GM23248 (cell line): ENCODE measurements around the gene ZMYND19. TPM values are rescaled to one million over a fixed set of nuclear protein-coding genes. Genes with fewer than 3 reads are reported as not detected.

ENCODE experiments used
- DNase-seq: peaks from one replicate; pipeline ENCODE4 v3.0.0-alpha.2; 2015
- H2AFZ ChIP-seq: fragments of 200-600 bp; sonication (generic); 2 replicates; pipeline ENCODE4 v1.6.1; 2016; ENCODE audit warnings: antibody characterized with exemption
- H3F3A ChIP-seq: fragments of 200-600 bp; sonication (generic); 2 replicates; pipeline ENCODE4 v1.6.1; 2016; ENCODE audit warnings: mild to moderate bottlenecking, antibody characterized with exemption, mixed run types; ENCODE audit not compliant: insufficient read depth
- H3K27ac ChIP-seq: fragments of 200-600 bp; sonication (generic); 2 replicates; pipeline ENCODE4 v1.5.1; 2016; ENCODE audit warnings: mild to moderate bottlenecking
- H3K27me3 ChIP-seq: fragments of 200-600 bp; sonication (generic); replicated peaks from 2 replicates; pipeline ENCODE4 v1.6.1; 2016; ENCODE audit warnings: mild to moderate bottlenecking; ENCODE audit not compliant: insufficient read depth
- H3K36me3 ChIP-seq: fragments of 200-600 bp; sonication (generic); 2 replicates; pipeline ENCODE4 v1.6.1; 2016; ENCODE audit warnings: low read depth, mild to moderate bottlenecking
- H3K4me1 ChIP-seq: fragments of 200-600 bp; sonication (generic); 2 replicates; pipeline ENCODE4 v1.6.1; 2016; ENCODE audit warnings: mild to moderate bottlenecking; ENCODE audit not compliant: insufficient read depth
- H3K4me2 ChIP-seq: fragments of 200-600 bp; sonication (generic); one replicate; pipeline ENCODE4 v1.6.1; 2016; ENCODE audit warnings: mild to moderate bottlenecking; ENCODE audit not compliant: unreplicated experiment
- H3K4me3 ChIP-seq: fragments of 200-600 bp; sonication (generic); 2 replicates; pipeline ENCODE4 v1.5.1; 2016; ENCODE audit warnings: mild to moderate bottlenecking
- H3K79me2 ChIP-seq: fragments of 200-600 bp; sonication (generic); 2 replicates; pipeline ENCODE4 v1.6.1; 2016; ENCODE audit warnings: mild to moderate bottlenecking; ENCODE audit not compliant: insufficient read depth
- H3K9ac ChIP-seq: fragments of 200-600 bp; sonication (generic); 2 replicates; pipeline ENCODE4 v1.6.1; 2016; ENCODE audit warnings: mild to moderate bottlenecking
- H3K9me2 ChIP-seq: fragments of 200-600 bp; sonication (generic); 2 replicates; pipeline ENCODE4 v1.6.1; 2016; ENCODE audit warnings: mixed run types, mild to moderate bottlenecking, moderate library complexity; ENCODE audit not compliant: insufficient read depth
- H3K9me3 ChIP-seq: fragments of 200-600 bp; sonication (generic); one replicate; pipeline ENCODE4 v1.6.1; 2017; ENCODE audit warnings: low read depth
- H4K20me1 ChIP-seq: fragments of 200-600 bp; sonication (generic); 2 replicates; pipeline ENCODE4 v1.6.0; 2016; ENCODE audit not compliant: insufficient read depth
- EZH2 ChIP-seq: fragments of 200-600 bp; sonication (generic); IDR thresholded peaks from 2 replicates; pipeline ENCODE4 v1.6.1; 2018; ENCODE audit warnings: antibody characterized with exemption, mild to moderate bottlenecking; ENCODE audit not compliant: insufficient read depth, poor library complexity, severe bottlenecking
- EZH2phosphoT487 ChIP-seq: fragments of 200-600 bp; sonication (generic); IDR thresholded peaks from 2 replicates; pipeline ENCODE4 v1.6.1; 2018; ENCODE audit warnings: antibody characterized with exemption, moderate library complexity, mild to moderate bottlenecking, low read depth; ENCODE audit not compliant: insufficient read depth
- WGBS, 2 experiments: methylation state at CpG; one replicate each; pipeline ENCODE4 v1.1.6; 2015 to 2017; ENCODE audit warnings: low lambda C conversion rate in 2 of 2, low coverage in 1 of 2; ENCODE audit errors: missing lambda C conversion rate in 2 of 2; 5-methylcytosine and 5-hydroxymethylcytosine counted together
- in situ Hi-C: fragments of 300-500 bp; cut with MboI; formaldehyde crosslinking; loops from 2 replicates; pipeline ENCODE4 v1.15.0; 2020
- polyA plus RNA-seq: library from polyadenylated mRNA; unstranded; fragments of >200 nt; fragmentation: Nextera tagmentation; extraction: Ambion mirVana; gene quantifications from 2 replicates; pipeline ENCODE4 v1.2.1, GENCODE V29; 2016
- total RNA-seq: library from RNA; depleted of rRNA; stranded (reverse); fragments of >200 nt; shearing (Covaris generic); gene quantifications from 2 replicates; pipeline ENCODE4 v1.2.3, GENCODE V29; 2014

Gene ZMYND19
- total and polyA plus RNA-seq, 2 experiments from 2014 or later: 6.1 to 29.6 TPM

DNA sequence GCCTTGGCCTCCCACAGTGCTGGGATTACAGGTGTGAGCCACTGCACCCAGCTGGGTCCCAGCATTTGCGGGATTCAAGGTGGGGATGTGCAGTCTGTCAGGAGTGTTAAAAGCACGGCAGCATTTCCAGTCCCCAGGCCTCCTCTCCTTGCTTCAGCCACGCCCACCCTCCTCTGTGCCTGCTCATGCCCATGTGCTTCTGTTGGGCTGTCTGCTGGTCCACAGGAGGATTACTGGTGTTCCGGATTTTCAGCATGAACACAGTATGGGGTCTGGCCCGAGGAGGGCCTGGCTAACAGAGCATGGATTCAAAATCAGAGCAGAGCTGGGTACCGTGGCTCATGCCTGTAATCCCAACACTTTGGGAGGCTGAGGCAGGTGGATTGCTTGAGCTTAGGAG is 20.6 kb upstream of the ZMYND19 start:
- H3K27ac ChIP-seq: no peak overlapping the region
- H3K27me3 ChIP-seq: no peaks in the 10 kb centered on the region
- in situ Hi-C loops: no loop called here
- no peak for DNase-seq
- no peak overlapping the region for H2AFZ ChIP-seq
- no peaks in the 10 kb centered on the region for H4K20me1 ChIP-seq
- no peak overlapping the region for H3K4me2 ChIP-seq
- H3K9me2 ChIP-seq: no peaks in the 10 kb centered on the region
- WGBS, 2 experiments: 83% methylated on average over 6 of the region's 6 CpGs
- no peaks in the 10 kb centered on the region for H3K9me3 ChIP-seq
- H3K4me3 ChIP-seq: no peak overlapping the region
- H3K9ac ChIP-seq: no peak overlapping the region
- peaks cover 29% of the 10 kb centered on the region; the same call in 1 of the 2 replicates for H3K79me2 ChIP-seq
- no peaks in the 10 kb centered on the region for H3F3A ChIP-seq
- TF ChIP-seq EZH2phosphoT487: no peak
- TF ChIP-seq EZH2: no peak
- H3K36me3 ChIP-seq: no peaks in the 10 kb centered on the region
- H3K4me1 ChIP-seq: peaks cover 18% of the 10 kb centered on the region

DNA sequence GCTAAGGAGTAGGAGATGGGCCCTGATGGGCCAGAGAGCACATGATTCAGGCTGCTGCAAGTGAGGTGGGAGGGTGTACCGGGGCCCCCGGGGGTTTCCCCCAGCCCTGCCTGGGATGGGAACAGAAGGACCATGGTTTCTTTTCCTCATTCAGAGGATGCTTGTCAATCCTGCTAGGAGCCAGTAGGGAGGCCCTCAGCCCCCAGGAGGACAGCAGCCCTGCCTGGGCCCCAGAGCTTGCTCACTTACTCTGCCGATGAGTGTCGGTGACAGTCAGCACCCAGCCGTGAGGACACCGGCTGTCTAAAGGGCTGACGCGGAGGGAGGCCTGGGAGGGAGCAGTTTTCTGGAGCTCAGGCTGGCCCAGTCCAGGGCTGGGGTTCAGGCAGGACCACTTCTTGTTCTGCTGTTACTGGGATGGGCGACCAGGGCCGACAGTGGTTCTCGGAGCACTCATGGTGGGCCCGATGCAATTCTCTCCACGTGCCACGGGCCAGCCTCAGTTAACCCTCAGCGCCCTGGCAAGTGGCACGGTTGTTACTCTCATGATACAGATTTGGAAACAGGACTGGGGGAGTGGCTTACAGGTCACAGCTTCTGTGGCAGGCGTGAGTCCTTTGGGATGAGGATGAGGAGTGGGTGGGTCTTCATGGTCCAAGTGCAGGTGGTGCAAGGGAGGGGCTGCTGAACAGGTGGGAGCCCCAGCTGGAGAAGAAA is 17.0 kb upstream of the ZMYND19 start:
- Histone ChIP-seq H3K4me1 (peaks cover 13% of the 10 kb centered on the region), H3F3A (no peaks in the 10 kb centered on the region), H3K79me2 (peaks cover 15% of the 10 kb centered on the region; the same call in 1 of the 2 replicates), H3K4me3 (peak overlapping the region; percentile 78), H3K9me2 (no peaks in the 10 kb centered on the region), H3K9me3 (no peaks in the 10 kb centered on the region), H3K27me3 (no peaks in the 10 kb centered on the region), H3K36me3 (no peaks in the 10 kb centered on the region), H4K20me1 (no peaks in the 10 kb centered on the region), H3K9ac (peak overlapping the region; percentile 70), H3K27ac (no peak overlapping the region), H3K4me2 (peak overlapping the region; percentile 55), H2AFZ (no peak overlapping the region)
- no peak for TF ChIP-seq EZH2
- no peak for TF ChIP-seq EZH2phosphoT487
- WGBS, 2 experiments: 35 to 39% methylated on average over 17 of the region's 17 CpGs
- in situ Hi-C loops: no loop called here
- peak; percentile 73 for DNase-seq

DNA sequence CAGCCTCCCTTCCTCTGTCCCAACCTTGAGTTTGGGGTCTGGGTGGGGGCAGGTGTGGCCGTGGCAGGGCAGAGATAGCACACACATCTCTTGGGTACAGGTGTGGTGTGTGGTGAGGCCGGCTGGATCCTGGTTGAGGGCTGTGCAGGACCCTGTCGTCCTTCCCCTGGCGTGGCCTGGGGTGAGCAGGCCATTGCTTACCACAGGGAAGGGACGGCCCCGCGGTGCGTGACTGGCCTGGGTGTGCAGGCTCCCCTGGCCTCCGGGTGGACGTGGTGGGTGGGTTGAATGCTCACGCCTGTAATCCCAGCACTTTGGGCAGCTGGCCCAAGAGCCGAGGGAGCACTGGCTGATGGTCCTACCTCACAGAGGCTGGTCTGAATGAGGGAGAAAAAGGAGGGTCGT is 16.4 kb upstream of the ZMYND19 start:
- Histone ChIP-seq H3K9me2 (no peaks in the 10 kb centered on the region), H3K27ac (no peak overlapping the region), H3K4me1 (peaks cover 9% of the 10 kb centered on the region), H3F3A (no peaks in the 10 kb centered on the region), H2AFZ (no peak overlapping the region), H3K36me3 (no peaks in the 10 kb centered on the region), H3K9me3 (no peaks in the 10 kb centered on the region), H3K27me3 (no peaks in the 10 kb centered on the region), H3K4me3 (peak overlapping the region; percentile 78), H3K9ac (peak overlapping the region; percentile 70), H4K20me1 (no peaks in the 10 kb centered on the region), H3K4me2 (peak overlapping the region; percentile 55), H3K79me2 (peaks cover 15% of the 10 kb centered on the region; the same call in 1 of the 2 replicates)
- in situ Hi-C loops: no loop called here
- 24 to 27% methylated on average over 13 of the region's 13 CpGs for WGBS, 2 experiments
- peak; percentile 36 for DNase-seq
- TF ChIP-seq EZH2phosphoT487: no peak
- no peak for TF ChIP-seq EZH2

GRCh38 chr9:137606005-137606621 is 15.8 kb upstream of the ZMYND19 start:
- TF ChIP-seq EZH2phosphoT487 (no peak), EZH2 (no peak)
- Histone ChIP-seq H3K27ac (no peak overlapping the region), H3K27me3 (no peaks in the 10 kb centered on the region), H3K9ac (peak overlapping the region; percentile 70), H3K36me3 (no peaks in the 10 kb centered on the region), H2AFZ (peak overlapping the region; percentile 73), H3K79me2 (peaks cover 15% of the 10 kb centered on the region; the same call in 1 of the 2 replicates), H3K4me3 (peak overlapping the region; percentile 78), H3K4me1 (peaks cover 9% of the 10 kb centered on the region; the same call in 1 of the 2 replicates), H3F3A (no peaks in the 10 kb centered on the region), H3K9me2 (no peaks in the 10 kb centered on the region), H4K20me1 (no peaks in the 10 kb centered on the region), H3K9me3 (no peaks in the 10 kb centered on the region), H3K4me2 (peak overlapping the region; percentile 55)
- in situ Hi-C loops: no loop called here
- peak; percentile 48 for DNase-seq
- 4 to 5% methylated on average over 36 to 43 of the region's 57 CpGs for WGBS, 2 experiments
